OCI-LY3 (cell line): Measurements from ENCODE around the gene WDR13.
"Not testable (repeated sequence)": the region's sequence is repeated elsewhere in the genome, so short reads cannot be mapped to it uniquely, and the experiment has no call there.

Experiments used
- CTCF ChIP-seq: fragments of 200-600, 300-600 bp; sonication (generic); IDR thresholded peaks from 2 replicates; pipeline ENCODE4 v1.5.1; 2014; ENCODE audit warnings: antibody characterized with exemption, low read length, low read depth
- EZH2phosphoT487 ChIP-seq: fragments of 200-600 bp; shearing (Covaris generic); IDR thresholded peaks from 2 replicates; pipeline ENCODE4 v1.6.1; 2018; ENCODE audit warnings: antibody characterized with exemption, mixed run types, low read depth

- not testable (repeated sequence) for TF ChIP-seq CTCF, EZH2phosphoT487
Observed at GRCh38 chrX:48555731-48556325, 41.5 kb upstream of the WDR13 start.
